Fibroblast of villous mesenchyme (primary cell): ENCODE data around the gene CDC14A. TPM values are rescaled to one million over a fixed set of nuclear protein-coding genes. Genes with fewer than 3 reads are reported as not detected.

ENCODE experiments used
- DNase-seq: peaks from one replicate; pipeline ENCODE4 v3.0.0-alpha.2; 2010; ENCODE audit warnings: low read depth
- H3K4me3 ChIP-seq: 2 replicates; pipeline ENCODE4 v1.5.1; 2011; ENCODE audit warnings: low read depth, mild to moderate bottlenecking, low read length
- CTCF ChIP-seq: IDR thresholded peaks from 2 replicates; pipeline ENCODE4 v1.5.1; 2012; ENCODE audit warnings: low read depth, mild to moderate bottlenecking, low read length; ENCODE audit not compliant: insufficient read depth
- total RNA-seq: library from RNA; depleted of rRNA; stranded (reverse); fragments of >200 nt; gene quantifications from 2 replicates; pipeline ENCODE4 v1.2.3, GENCODE V29; 2012

The CDC14A gene
- total RNA-seq, 1 donor: 5.2 TPM

DNA sequence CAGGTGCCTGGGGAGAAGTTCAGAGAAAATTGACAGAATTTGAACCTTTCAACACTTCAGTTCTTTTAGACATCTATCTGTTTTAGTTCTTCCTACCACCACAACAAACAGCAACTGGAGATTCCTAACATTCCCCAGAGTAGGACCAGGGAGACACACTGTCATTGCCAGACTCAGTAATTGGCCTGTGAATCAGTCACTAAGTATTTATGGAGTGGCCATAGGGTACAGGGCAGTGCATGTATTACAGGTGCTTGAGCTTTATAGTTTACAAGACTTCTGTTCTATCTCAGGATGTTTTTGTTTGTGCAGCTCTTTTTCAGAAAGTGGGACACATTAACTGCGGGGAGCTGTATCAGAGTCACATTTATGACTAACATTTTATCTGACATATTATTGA lies 1.7 kb downstream of the CDC14A start:
- TF ChIP-seq CTCF: no peak
- H3K4me3 ChIP-seq: peak overlapping the region; percentile 95
- DNase-seq: peak; percentile 19

DNA sequence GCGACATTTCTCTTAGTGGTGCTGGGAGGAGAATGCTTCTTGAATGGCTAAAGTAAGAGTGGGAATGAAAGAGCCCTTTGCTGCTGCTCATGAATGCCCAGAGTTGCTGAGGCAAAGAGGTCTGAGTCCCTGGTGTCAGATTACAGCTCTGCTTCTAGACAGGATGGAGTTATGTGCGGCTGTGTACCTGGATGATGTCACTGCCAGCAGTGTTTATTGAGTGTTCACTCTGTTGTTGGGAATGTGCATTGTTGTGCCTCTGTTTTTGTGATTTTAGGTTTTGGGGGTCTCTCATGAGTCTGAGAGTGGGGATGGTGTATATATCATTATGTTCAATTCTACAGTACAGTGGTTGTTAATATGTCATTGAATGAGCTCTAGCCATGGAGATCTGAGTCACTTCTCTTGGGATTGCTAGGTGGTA lies 2.7 kb downstream of the CDC14A start:
- no peak for TF ChIP-seq CTCF
- no peak overlapping the region for H3K4me3 ChIP-seq
- DNase-seq: peak; percentile 24

GRCh38 chr1:100358210-100358609 lies 5.9 kb downstream of the CDC14A start:
- peak; percentile 60 for TF ChIP-seq CTCF
- no peak overlapping the region for H3K4me3 ChIP-seq
- DNase-seq: peak; percentile 18

- no peak for TF ChIP-seq CTCF
- no peak for DNase-seq
- no peak overlapping the region for H3K4me3 ChIP-seq
Measured at GRCh38 chr1:100359139-100359538, 6.8 kb downstream of the CDC14A start.

DNA sequence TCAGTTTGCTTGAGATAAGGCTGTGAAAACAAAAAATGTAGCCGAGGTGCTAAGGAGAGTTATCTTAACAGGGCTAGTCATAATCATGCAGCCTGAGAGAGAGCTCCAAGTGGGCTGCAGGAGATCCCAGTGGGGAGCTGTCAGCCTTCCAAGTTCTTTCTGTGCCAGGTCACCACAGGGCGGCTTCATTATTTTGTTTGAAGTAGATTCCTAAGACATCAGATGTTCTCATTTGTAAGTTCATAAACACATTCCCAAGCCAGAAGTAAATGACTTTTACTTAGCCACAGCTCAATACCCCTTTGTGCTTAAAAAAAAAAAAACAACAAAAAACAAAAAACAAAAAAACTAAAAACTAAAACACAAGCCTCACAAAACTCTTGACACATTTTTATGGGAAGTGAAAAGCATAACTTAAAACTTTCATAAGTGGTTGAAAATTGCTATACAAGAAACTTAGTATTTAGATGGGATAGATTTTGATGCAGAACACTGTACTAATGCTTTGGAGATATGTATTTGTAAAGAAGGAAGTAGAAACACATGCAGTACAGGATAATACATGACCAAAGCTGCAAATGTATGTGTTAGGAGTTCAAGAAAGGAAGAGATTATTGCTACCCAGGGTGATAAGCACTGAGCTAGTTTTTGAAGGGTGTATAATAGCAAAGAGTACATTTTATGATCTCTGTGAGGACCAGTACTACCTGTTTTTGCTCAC lies 8.6 kb downstream of the CDC14A start:
- DNase-seq: peak; percentile 57
- no peak overlapping the region for H3K4me3 ChIP-seq
- TF ChIP-seq CTCF: no peak

GRCh38 chr1:100361511-100362089 lies 9.3 kb downstream of the CDC14A start:
- no peak overlapping the region for H3K4me3 ChIP-seq
- no peak for DNase-seq
- TF ChIP-seq CTCF: no peak
